GM19463 (cell line): ENCODE results near the gene MTRFR.
"Not testable (repeated sequence)": the region's sequence is repeated elsewhere in the genome, so short reads cannot be mapped to it uniquely, and the experiment has no call there.

Experiments
- ATAC-seq: cut with Tn5 transposase; IDR thresholded peaks from one replicate; pipeline ENCODE4 v1.9.1; 2021; ENCODE audit warnings: mild to moderate bottlenecking, moderate library complexity; ENCODE audit not compliant: unreplicated experiment

The MTRFR gene

DNA sequence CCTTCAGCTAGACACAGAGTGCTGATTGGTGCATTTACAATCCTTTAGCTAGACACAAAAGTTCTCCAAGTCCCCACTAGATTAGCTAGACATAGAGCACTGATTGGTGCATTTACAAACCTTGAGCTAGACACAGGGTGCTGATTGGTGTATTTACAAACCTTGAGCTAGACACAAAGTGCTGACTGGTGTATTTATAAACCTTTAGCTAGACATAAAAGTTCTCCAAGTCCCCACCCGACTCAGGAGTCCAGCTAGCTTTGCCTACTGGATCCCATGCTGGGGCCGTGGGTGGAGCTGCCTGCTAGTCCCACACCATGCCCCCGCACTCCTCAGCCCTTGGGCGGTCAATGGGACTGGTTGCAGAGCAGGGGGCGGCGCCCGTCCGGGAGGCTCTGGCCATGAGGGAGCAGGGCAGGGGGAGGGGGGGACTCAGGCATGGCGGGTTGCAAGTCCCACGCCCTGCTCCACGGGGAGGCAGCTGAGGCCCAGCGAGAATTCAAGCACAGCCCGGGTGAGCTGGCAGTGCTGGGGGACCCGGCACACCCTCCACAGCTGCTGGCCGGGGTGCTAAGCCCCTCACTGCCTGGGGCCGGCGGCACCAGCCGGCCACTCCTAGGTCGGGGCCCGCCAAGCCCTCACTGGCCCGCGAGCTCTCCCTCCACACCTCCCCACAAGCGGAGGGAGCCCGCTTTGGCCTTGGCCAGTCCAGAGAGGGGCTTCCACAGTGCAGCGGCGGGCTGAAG, 15.9 kb downstream of the MTRFR start:
- ATAC-seq: not testable (repeated sequence)

GRCh38 chr12:123250471-123251383, 17.5 kb downstream of the MTRFR start:
- no peak for ATAC-seq

DNA sequence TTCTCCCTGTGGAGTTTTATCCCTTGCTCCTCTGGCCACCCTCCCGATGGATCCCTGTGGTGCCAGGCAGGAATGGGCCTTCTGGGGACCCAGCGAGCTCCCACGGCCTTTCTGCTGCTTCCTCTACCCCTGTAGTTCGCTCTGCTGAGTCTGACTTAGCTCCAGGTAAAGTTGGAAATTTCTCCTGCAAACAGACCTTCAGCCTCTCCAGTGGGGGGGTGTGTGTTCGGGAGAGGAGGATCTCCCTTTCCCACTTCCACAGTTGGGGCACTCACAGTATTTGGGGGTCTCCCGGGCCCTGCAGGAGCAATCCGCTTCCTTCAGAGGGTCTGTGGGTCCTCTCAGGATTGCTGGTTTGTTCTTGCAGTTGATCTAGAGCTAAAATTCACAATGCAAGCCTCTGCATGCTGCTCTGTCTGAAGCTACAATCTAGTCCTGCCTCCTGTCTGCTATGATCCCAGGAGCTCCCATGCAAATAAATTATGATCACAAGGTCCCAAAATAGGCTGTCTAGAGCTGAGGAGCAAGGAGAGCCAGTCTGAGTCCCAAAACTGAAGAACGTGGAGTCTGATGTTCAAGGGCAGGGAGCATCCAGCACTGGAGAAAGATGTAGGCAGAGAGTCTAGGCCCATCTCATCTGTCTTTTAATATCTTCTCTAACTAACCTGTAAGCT, 18.3 kb downstream of the MTRFR start:
- ATAC-seq: no peak

GRCh38 chr12:123252365-123252764, 19.1 kb downstream of the MTRFR start:
- ATAC-seq: not testable (repeated sequence)

- no peak for ATAC-seq
These were observed 20.6 kb downstream of the MTRFR start for GRCh38 chr12:123253641-123254459.

- ATAC-seq: no peak
These were observed 21.7 kb downstream of the MTRFR start for GRCh38 chr12:123254853-123255446.

DNA sequence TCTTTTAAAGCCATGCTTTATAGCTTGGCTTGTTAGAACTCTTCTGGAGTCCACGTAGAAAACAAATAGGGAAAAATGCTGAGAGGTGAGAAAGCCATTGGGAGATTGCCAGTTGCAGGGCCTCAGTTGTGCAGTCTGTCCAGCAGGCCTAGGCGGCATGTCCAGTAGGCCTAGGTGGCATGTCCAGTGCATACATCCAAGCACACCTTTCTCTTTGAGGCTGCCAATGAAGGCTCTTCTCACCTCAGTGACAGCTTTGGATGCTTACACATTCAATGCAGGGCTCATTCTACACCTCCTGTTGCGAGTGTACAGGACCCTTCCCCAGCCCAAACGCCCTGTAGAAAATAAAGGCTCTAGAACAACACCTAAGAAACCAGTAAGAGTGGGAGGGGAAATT, 25.4 kb downstream of the MTRFR start:
- no peak for ATAC-seq

- ATAC-seq: no peak
These were observed 26.8 kb downstream of the MTRFR start for GRCh38 chr12:123260081-123260480.

DNA sequence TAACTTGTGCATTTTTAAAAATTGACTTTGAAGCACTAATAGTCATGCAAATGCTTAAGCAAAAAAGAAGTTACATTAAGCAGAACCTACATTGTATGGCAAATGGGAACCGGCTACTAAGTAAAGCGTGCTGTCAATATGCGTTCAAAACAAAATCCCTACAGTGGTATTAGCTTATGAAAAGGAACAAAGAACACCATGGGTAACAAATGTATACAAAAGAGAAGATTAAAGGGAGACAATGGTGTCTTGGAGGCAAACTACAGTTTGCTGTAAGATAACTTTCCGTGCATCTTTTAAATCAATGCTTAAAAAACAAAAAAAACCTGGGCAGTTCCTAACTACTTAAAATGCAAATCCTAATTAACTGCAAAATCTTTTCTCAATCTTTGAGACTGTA, 28.0 kb downstream of the MTRFR start:
- no peak for ATAC-seq

GRCh38 chr12:123263196-123263817, 30.1 kb downstream of the MTRFR start:
- no peak for ATAC-seq

- ATAC-seq: no peak
These were observed 31.4 kb downstream of the MTRFR start for GRCh38 chr12:123264642-123265041.

DNA sequence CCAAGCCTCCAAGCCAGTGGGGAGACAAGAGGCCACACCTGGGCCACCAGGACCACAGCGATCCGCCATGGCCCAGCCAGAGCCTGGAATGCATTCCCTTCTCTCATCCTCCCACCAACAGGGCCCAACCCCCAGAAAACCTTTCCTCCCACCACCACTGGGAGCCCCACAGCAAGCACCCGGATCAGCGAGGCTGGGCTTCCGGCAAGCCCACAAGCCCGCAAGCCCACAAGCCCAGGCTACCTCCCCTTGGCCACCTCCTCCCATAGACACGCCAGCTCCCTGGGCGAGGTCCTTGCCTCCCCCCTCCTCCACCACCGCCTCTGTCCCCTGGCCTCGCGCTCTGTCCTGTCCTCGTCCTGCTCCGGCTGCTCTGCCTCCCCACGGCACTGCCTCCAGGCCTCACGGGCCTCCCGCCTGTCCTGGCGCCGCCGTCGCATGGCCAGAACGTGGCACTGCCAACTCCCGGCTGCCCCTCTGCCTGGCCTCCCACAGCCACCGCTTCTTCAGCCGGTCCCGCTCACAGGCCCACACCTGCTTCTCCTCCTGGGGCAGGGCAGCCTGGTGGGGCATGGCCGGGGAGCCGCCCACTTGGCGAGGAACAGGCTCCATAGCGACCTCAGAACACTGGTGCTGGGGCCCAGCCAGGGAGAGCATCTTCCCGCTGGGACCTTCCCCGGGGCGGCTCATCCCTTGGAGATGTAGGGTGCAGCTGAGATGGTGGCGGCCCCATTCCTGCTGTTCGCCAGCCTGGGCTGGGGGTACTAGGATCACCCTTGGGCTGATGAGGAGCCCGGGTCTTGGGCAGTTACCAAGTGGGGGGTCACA, 32.8 kb downstream of the MTRFR start:
- ATAC-seq: no peak

DNA sequence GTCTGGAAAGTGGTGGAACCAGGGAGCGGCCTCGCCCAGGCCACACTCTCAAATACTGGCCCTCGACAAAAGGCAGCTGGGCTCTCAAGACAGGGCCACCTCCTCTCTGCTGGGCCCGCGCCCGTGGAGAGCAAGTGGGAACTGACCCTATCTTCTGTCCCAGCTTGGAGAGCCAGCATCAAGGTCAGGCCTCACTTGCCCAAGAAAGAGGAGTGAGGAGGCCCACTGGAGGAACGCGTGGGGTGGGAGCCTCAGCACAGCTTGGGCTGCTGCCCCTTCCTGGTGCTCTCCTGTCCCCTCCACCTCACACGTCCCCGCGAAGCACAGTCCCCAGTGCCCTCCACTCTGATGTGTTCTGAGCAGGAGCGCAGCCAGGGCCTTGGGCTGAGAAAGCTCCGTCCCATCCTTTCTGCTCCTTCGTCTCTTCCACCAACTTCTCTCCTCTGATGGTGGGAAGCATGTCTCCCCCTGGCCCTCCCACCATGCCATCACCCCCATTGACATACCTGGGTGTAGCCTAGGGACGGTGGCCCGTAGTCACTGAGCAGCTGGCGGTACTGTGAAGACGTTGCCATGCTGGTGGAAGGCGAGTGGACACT, 33.5 kb downstream of the MTRFR start:
- ATAC-seq: no peak

DNA sequence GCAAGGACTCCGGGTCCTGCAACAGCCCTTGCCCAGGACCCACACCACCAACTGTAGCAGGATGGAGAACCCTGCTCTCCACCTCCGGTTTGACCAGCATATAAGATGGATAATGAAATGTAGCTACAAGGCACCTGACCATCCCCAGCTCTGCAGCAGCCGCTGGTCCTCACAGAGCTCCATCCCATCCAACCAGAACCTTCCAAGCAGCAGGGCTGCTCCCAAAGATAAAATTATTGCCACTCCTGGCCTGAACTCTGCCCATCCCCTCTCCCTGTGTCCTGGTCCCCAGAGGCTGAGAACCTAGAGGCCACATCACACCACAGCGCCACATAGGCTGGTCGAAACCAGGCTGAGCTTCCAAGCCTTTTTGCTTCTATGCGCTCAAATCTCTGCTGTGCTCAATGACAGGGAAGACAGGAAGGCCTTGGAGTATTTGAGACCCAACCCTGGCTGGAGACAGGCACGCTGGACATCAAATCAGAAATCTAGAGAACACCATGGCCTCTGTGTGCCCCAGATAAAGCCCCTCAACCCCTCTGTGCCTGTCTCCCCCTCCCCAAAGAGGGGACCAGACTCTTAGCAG, 34.2 kb downstream of the MTRFR start:
- no peak for ATAC-seq

DNA sequence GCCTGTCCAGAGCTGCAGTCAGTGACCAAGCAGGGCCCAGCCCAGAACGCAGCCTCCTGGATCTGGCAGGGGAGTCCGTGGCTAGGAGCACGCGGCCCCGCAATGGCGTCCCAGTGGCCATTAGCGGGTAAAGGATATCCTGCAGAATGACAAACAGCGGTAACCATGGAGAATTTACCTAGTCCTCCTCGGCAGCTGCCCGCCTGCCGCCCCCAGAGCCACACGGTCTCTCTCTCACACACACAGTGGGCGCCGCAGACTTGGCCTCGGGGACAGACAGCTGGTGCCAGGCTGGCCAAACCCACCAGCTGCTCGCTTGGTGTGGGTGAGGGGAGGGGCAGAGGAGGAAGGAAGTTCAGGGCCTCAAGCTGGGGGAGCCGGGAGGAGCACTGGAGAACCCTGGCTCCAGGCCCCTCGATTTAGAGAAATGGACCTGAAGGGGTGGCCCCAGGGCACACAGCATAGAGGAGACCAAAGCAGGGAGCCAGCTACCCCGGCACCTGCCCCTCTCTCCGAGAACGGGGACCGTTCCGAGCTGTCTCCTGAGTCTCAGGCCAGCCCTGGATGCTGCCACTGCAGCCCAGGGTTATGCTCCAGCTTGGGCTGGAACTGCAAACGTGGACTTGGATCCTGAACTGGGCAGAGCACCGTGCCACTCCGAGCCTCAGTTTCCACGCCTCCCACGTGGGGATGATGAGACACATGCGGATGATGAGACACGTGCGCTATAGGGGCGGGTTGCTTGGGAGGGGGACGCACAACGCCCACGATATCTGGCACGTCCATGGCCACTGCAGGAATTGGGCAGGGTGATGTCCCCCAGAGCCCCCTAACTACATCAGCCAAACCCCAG, 35.0 kb downstream of the MTRFR start:
- no peak for ATAC-seq

- no peak for ATAC-seq
These were observed 35.6 kb downstream of the MTRFR start for GRCh38 chr12:123268850-123269249.

DNA sequence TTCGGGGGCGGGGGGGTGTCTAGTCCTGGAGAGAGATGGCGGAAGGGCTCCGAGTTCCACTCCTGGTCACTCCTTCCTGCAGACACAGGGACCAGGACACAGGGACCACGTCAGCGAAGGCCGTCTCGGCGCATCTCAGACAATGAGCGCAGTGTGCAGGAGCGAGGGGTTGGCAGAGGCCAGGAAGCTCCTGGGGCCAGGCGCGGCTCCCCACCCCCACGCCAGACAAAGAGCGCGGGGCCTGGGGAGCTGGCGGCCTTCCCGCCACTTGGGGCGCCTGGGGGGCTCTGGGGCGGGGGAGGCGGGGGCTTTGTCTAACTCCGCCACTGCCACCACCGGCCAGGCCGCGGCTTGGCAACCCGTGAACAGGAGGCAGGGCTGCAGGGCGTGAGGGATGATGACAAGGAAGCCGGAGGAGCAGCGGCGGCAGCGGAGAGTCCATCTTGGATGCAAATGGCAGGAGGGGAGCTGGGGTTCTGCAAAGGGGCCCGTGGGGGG, 36.2 kb downstream of the MTRFR start:
- ATAC-seq: no peak
